ENCODE data around the gene SYN1.

DNA sequence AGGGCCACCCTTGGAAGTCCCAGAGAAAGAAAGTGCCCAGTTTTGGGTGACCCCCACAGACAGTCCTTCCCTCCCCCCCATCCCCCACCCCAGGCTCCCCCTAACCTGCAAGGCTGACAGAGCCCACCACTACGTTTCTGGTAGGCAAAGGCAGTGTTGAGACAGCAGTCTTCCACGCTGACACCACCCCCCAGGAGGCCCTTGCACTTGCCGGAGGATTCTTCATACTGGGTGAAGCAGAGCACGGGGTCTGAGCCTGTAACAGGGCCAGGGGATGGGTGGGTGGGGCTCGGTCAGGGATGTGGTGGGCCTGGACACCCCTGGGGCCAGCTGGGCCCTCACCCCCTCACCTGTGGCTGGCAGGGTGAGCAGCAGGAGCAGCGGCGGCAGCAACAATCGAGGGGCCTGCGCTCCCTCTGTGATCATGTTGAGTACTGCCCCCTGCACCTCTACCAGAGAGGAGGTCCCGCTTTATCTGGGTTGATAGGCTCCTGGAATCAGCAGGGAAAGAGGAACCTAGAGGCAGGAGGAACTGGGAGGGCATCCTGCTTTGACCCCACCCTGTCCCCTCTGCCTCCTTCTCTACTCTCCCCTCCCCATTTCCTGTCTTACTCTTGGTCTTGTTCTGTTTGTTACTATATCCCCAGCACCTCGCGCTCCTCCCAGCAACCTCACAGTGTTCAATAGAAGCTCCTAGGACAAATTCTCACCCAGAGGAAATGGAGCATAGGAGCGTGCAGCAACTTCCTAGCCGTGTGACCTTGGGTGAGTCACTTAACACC is 10.0 kb upstream of the SYN1 start, which contains the start of gene CFP:
- no peak for TF ChIP-seq EZH2 (IDR thresholded peaks at IDR 0.05; ENCODE audit: borderline replicate concordance, low read length)
- TF ChIP-seq, protein P1, sequence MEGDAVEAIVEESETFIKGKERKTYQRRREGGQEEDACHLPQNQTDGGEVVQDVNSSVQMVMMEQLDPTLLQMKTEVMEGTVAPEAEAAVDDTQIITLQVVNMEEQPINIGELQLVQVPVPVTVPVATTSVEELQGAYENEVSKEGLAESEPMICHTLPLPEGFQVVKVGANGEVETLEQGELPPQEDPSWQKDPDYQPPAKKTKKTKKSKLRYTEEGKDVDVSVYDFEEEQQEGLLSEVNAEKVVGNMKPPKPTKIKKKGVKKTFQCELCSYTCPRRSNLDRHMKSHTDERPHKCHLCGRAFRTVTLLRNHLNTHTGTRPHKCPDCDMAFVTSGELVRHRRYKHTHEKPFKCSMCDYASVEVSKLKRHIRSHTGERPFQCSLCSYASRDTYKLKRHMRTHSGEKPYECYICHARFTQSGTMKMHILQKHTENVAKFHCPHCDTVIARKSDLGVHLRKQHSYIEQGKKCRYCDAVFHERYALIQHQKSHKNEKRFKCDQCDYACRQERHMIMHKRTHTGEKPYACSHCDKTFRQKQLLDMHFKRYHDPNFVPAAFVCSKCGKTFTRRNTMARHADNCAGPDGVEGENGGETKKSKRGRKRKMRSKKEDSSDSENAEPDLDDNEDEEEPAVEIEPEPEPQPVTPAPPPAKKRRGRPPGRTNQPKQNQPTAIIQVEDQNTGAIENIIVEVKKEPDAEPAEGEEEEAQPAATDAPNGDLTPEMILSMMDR (conservative IDR thresholded peaks at IDR 0.05 in 1 of 2, IDR thresholded peaks at IDR 0.05 in 1 of 2; ENCODE audit: extremely low read depth in 1 of 2, insufficient read depth in 1 of 2, low read depth in 1 of 2, low read length in 2 of 2) = no peak

Data from mammary epithelial cell (primary cell).